Measurements from ENCODE around the gene HLF.
A peak's percentile ranks its signal among the peaks of the same experiment; 100 is the strongest.

The HLF gene

DNA sequence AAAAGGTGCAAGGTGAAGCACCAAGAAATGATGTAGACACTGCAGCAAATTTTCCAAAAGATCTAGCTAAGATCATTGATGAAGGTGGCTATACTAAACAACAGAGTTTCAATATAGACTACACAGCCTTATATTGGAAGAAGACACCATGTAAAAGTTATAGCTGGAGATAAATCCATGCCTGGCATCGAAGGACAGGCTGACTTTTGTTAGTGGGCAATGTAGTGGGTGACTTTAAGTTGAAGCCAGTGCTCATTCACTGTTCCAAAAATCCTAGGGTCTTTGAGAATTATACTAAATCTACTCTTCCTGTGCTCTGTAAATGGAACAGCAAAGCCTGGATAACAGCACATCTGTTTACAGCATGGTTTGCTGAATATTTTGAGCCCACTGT, 26.4 kb downstream of the HLF start:
- TF ChIP-seq, protein P1, sequence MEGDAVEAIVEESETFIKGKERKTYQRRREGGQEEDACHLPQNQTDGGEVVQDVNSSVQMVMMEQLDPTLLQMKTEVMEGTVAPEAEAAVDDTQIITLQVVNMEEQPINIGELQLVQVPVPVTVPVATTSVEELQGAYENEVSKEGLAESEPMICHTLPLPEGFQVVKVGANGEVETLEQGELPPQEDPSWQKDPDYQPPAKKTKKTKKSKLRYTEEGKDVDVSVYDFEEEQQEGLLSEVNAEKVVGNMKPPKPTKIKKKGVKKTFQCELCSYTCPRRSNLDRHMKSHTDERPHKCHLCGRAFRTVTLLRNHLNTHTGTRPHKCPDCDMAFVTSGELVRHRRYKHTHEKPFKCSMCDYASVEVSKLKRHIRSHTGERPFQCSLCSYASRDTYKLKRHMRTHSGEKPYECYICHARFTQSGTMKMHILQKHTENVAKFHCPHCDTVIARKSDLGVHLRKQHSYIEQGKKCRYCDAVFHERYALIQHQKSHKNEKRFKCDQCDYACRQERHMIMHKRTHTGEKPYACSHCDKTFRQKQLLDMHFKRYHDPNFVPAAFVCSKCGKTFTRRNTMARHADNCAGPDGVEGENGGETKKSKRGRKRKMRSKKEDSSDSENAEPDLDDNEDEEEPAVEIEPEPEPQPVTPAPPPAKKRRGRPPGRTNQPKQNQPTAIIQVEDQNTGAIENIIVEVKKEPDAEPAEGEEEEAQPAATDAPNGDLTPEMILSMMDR (IDR thresholded peaks at IDR 0.05; ENCODE audit: low read depth, low read length): no peak

DNA sequence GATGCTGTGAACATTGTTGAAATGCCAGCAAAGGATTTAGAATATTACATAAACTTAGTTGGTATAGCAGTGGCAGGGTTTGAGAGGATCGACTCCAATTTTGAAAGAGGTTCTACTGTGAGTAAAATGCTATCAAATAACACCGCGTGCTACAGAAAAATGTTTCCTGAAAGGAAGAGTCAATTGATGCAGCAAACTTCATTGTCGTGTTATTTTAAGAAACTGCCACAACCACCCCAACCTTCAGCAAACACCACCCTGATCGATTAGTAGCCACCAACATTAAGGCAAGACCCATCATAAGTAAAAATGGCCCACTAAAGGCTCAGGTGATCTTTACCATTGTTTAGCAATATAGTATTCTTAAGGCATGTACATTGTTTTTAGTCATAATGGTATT, 27.3 kb downstream of the HLF start:
- TF ChIP-seq, protein P1 (IDR thresholded peaks at IDR 0.05; ENCODE audit: low read depth, low read length): no peak
- H3K4me3 ChIP-seq (ENCODE audit: low read depth, low read length): no peak overlapping the region

More for the DNA sequence above, 26.4 kb downstream of the HLF start:
- no peak overlapping the region for H3K4me3 ChIP-seq (ENCODE audit: low read depth, low read length)

DNA sequence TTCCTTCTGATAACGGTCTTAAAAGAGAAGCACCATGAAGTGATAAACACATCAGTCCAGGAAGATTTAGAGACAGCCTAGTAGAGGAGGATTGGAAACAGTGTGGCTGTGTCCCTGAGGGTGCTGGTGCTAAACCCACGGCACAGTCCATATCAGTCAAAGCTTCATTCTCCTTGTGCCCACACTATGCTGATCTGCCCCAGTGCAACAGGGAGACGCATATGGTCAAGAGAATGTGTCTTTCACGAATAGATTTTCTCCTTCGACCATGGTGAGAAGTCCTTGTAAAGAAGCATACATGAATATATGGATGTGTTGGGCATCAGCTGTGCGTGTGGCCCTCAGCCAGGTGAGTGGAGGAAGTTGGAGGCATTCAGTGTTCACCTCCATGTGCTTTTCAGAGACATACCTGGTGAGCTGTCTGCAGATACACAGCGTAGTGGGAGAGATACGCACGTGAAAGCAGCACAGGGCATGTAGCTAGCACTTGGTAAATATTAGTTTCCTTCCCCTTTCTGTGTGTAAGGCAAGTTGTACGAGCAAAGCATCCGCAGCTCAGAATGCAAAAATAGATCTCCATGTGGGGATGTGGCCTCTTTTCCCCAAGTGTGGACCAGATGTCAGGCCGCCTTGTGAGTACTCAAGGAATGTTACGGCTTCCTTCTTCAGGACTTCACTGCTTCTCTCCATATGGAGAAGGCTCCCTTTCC, 29.4 kb downstream of the HLF start:
- TF ChIP-seq, protein P1 (IDR thresholded peaks at IDR 0.05; ENCODE audit: low read depth, low read length): no peak
- H3K4me3 ChIP-seq (ENCODE audit: low read depth, low read length): no peak overlapping the region

DNA sequence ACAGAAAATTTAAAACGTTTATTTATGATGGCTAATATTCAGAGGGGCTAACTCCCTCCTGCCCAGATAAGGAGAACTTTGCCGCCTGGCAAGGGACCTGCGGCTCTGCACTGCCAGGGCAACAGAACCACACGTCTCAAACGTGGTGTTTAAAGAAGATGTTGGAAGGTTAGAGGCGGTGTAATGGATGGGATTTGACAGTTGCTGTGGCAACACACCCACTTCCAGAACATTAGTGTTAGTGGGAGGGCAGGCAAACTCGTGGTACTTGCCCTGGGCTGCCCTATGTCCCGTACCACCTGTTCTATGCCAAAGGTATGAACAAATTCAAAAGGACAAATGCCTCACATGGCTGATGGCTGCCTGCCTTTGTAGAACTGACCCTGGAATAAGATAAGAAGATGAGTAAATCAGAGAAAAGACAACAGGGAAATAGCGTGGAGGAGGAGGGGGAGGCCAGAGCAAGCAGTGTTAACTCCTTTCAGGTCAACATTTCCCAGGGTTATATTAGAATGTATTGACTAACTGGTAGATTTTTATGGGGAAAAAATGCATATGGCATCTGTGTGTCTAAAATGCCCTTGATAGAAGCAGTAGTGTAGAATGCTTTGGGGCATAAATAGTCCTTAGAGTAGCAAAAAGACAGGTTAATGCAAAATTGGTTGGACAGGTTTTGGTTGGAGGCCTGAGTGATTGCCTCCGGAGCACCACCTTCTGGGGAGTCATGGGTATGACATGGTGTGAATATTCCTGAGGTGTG, 30.8 kb downstream of the HLF start:
- TF ChIP-seq, protein P1 (IDR thresholded peaks at IDR 0.05; ENCODE audit: low read depth, low read length): peak; percentile 92
- no peak overlapping the region for H3K4me3 ChIP-seq (ENCODE audit: low read depth, low read length)

DNA sequence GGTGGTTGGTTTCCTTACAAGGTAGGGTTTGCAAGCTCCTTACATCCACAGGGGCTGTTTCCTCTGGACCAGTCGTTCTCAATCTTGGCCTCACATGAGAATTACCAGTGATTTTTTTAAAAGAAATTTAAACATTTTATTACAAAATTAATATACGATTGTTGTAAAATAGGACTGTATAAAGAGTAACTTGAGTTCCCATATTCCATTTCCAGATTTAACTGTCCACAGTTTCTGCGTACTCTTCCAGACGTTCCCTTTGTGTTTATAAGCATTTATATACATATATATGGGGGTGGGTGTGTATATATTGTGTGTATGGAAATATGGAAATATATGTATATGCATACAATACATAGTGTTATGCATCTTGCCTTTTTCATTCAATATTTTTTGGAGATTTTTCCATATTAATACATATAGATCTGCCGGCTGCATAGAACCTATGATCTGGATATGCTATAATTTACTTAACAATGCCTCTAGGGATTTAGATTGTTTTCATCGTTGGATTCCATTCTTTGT, 31.5 kb downstream of the HLF start:
- TF ChIP-seq, protein P1 (IDR thresholded peaks at IDR 0.05; ENCODE audit: low read depth, low read length): no peak
- H3K4me3 ChIP-seq (ENCODE audit: low read depth, low read length): no peak overlapping the region

DNA sequence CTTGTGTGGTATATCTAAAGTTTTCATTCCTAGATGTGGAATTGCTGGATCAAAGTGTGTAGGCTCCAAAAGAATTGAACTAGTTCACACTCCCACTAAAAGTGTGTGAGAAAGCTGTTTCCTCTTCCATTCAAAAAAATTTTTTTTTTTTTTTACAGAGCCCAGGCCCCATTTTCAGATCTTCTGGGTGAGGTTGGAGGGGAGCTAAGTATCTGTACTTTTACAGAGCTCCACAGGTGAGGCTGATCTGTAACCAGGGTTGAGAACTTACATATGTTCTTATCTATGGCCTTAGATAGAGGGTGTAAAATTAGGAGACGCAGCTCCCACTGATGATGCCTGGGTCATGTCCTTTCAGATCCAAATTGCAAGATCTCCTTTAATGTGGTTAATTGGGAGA, 31.9 kb downstream of the HLF start:
- H3K4me3 ChIP-seq (ENCODE audit: low read depth, low read length): no peak overlapping the region
- TF ChIP-seq, protein P1 (IDR thresholded peaks at IDR 0.05; ENCODE audit: low read depth, low read length): no peak
